ENCODE measurements around the gene LRRTM3.

LRRTM3 gene

DNA sequence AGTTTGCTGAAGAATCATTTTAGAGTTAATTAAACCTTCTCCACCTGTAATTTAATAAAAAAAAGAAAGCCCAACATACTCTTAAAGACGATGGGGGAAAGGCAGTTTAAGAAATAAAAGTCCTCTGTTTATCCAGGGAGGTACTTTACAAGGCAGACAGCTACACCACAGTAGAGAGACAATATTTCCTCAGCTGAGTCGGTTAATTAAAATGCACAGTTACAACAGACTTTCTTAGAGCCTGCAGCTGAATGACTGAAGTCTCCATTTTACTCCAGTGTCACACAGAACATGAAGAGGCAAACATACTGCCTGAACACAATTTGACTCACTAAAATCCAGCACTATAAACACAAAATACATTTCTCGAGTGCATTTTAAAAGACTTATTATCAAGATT is 15.1 kb downstream of the LRRTM3 start:
- no peak for DNase-seq

DNA sequence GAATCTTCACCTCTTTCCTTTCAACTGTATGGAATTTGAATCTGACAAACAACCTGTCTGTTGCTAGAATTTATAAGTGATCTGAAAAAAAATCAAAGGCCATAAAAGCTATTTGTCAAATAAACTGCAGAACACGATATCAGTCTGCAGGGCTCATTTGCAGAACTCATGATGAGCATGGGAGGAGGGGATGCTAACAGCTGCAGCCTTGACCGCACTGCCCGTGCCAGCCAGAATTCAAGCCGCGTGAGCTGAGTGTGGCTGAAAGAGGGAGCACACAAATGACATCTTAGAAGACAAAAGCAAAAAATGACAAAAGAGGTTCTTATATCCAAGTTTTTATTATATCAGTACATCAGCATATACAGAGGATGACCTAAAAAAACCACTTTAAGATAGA is 15.7 kb downstream of the LRRTM3 start:
- no peak for DNase-seq

DNA sequence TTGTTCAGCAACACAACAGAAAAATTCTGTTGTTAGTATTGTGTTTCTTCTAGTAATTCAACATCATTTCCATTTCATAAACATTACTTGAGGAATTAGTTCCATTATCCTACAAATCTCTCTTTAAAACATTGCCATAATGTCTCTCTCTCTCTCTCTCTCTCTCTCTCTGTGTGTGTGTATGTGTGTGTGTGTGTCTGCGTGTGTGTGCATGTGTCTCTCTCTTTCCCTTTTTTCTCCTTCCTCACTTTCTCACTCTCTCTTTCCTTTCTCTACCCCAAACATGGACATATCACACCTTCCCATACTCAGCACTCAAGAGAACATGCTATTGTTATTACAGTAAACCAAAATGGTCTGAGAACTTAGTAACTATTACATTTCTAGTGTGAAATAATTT is 16.6 kb downstream of the LRRTM3 start:
- DNase-seq = no peak

DNA sequence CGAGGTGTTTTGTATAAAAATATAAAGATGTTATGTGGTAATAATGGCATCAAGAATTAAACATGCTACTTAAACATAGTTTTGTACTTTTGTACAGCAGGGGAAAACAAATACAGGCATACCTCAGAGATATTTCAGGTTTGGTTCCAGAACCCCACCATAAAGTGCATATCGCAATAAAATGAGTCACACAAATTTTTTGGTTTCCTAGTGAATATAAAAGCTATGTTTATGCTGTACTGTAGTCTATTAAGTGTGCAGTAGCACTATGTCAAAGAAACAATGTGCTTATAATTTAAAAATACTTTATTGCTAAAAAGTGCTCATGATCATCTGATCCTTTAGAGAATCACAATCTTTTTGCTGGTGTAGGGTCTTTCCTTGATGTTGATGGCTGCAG is 17.8 kb downstream of the LRRTM3 start:
- DNase-seq = no peak

DNA sequence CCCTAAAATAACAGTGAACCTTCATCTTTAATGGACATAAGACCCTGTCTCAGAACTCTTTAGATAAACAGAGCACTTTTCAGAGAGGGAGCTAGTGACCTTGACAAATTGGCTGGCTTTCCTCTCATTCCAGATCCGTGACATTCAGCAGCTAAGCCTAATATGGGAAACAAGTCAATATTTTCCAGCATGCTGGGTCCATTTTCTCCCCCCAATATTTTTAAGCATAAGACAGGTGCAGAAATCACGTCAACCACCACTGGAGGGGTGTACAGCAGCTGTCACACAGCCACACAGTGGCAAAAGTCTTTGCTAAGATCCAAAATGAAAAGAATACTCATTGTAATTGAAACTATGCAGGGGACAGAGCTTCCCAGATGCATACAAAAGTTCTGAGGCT is 26.1 kb downstream of the LRRTM3 start:
- DNase-seq = no peak

DNA sequence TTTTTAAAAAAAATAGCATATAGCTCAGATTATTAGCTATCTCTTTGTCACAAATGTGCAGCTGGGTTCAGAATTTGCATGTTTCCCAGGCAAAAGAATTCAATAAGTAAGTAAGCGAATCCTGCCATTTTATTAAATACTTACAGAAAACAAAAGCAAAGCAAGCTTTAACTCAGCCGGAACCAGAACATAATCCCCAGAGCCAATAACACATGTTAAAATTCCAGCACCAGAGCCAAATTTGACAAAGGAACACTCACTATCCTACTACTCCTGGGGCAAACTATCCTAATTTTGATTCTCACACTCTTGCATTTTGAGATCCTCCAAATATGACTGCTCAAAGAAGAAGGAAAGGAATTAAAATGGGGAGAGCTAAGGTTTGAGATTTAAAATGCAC is 32.6 kb downstream of the LRRTM3 start:
- no peak for DNase-seq

DNA sequence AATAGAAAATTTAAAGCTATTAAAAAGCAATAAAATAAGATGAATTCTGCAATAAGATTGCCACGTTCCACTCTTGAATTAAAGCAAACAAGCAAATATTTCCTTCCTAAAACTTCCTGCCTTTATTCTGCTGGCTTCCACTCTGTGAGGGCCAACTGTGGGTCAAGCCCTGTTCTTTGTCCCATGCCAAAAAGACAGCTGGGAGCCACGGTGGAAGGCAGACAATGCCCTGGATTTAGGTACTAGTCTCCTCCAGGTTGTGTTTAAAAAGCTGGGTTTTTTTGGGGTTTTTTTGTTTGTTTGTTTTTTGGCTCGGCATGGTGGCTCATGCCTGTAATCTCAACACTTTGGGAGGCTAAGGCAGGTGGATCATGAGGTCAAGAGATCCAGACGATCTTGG is 39.1 kb downstream of the LRRTM3 start:
- DNase-seq = no peak

DNA sequence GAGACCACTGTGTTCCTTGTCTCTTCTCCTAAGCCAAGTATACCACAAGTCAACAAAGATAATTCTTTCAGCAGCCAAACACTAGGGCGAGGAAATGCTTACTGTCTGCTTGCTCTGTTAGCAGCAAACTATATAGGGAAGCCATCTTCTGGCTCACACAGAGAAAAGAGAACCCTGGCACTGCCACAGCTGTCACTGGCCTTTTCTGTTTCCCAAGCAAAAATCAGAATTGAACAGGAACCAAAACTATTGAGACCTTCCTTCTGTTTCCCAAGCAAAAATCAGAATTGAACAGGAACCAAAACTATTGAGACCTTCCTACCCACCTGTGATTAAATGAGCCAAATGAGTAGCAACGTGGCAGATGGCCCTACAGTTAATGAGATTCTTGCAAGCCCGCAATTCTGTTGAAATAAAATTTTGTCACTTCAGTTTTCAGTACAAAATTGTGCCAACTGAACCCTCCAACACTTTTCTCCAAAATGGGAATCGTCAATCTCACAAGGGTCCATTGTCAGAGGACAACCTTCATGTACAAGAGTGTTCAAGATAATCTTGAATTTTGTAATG is 54.5 kb downstream of the LRRTM3 start:
- no peak for DNase-seq

DNA sequence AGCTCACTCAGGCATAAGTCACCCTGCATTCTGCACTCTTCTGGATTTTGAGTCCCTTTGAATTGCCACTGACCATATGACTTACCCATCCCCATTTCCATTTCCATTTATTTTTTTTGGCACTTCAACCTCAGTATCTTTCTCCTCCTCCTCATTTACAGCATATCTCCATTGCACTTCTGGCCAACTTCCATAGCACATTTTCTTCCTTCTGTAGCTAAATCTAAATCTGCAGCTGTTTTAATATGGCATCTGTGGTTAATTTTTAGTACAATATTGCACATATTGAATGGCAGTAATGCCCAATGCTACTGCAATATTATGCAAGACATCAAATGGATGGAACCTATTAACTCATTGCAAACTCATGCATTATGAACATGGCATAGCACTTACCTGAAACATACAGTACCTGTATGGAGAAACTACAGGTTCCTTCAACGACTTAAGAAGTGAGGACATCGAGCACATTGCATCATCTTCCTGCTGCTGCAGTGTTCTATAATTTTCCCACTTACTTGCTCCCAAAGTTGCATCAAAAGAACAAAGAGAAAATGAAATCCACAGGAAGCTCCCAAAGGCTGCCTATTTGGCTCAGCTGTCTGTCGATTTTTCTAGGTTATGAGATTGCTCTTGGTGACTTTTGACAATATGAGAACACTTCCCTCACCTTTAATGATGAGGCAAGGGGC is 55.7 kb downstream of the LRRTM3 start:
- DNase-seq = no peak

DNA sequence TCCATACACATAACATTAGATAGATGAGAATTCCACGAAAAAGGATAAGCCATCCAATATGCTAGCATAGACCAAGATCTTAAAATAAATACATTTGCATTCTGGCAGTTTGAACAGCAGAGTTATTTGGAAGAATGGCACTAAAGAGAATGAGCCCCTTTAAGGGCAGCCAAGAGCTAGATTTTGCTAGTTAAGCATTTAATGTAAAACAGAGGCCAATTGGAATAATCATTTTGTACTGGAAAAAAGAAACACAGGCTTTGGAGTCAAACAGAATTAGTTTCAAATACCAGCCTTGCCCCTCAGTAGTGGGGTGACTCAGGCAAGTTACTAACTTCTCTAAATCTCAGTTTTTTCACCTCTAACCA is 56.2 kb downstream of the LRRTM3 start:
- no peak for DNase-seq

DNA sequence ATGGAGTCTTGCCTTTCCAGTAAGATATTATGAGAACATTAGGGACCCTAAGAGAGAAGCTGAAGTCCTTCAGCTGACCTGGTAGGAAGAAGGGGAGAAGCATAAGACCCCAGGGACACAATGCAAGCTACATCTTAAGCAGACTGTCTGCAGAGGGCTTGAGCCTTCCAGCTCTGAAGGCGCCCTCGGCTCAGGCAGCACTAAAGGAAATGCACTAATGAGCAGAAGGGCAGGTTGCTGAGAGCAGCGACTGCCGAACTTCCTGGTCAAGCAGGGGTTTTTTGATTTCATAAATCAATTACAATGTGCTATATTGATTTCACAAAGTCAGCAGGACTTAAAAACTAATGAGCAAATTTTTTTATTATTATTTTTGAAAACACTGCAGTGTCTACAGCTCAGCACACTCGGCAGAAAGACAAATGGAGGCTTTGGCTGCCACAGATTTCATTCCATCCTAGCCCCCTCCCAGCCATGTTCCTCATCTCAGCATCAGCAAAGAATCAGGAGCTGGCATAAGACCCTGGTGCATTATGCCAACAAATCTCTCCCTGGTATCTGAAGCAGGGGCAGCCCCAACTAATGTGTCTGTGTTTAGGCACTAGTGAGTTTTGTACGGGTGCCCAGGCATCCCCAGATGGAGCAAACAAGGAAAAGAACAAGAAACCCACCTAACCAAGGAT is 57.1 kb downstream of the LRRTM3 start:
- no peak for DNase-seq

DNA sequence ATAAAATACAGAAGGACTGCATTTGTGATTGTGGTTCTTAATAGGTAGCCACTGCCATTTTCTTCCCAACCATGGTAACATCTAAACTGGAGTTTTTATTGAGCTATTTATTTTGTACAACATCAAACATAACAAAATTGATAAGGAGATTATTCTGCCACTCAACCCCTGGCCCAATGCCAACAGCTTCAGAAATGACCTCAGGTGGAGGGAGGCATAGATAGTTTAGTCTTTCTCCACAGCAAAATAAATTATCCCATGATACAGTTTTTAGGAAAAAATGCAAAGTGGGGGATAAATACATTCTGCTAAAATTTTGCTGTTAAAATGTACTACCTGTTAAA is 57.6 kb downstream of the LRRTM3 start:
- DNase-seq = no peak

DNA sequence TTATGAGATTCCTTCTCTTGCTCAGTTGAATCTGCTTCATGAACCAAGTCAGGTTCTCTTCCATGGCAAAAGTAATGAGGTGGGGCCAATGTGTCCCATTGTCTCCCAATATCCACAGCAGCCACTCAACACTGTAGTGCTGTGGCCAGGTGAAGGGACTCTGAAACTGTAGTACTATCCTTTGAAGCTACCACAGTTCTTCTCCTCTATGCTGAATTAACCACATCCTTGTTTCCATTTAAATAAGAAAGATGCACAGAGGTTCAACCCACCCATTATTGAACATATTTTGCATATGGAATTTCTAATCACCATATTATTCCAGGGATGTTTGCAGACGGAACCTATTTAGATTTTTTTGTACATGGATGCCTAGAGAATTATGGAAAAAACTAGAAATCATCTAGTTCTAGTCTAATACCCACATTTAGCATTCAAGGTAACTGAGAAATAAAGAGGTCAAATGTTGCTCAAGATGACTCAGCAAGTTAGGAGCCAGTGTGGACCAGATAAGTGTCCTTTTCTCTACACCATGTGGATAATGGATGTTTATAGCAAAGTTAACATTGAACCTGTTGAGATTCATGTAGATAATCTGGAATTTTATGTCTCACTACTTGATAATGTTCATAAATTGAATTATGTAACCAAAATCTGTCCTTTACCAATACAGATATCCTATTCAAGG is 64.5 kb downstream of the LRRTM3 start:
- DNase-seq = no peak

DNA sequence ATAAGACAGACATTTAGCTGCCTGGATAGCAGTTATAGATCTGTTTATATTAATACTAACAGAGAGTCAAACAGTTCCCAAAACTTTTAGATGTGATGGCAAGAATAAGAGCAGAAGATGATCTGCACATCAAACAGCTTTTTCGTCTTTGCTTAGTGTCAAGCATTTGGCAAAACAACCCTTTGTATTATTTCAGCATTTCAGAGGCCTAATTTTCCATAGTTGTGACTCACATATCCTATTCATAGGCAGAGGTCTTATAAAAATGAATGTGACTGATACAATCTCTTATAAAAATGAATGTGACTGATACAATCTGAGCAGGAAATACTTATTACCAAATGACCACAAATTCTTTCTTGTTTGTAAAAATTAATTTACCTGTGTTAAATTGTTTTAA is 71.2 kb downstream of the LRRTM3 start:
- no peak for DNase-seq

DNA sequence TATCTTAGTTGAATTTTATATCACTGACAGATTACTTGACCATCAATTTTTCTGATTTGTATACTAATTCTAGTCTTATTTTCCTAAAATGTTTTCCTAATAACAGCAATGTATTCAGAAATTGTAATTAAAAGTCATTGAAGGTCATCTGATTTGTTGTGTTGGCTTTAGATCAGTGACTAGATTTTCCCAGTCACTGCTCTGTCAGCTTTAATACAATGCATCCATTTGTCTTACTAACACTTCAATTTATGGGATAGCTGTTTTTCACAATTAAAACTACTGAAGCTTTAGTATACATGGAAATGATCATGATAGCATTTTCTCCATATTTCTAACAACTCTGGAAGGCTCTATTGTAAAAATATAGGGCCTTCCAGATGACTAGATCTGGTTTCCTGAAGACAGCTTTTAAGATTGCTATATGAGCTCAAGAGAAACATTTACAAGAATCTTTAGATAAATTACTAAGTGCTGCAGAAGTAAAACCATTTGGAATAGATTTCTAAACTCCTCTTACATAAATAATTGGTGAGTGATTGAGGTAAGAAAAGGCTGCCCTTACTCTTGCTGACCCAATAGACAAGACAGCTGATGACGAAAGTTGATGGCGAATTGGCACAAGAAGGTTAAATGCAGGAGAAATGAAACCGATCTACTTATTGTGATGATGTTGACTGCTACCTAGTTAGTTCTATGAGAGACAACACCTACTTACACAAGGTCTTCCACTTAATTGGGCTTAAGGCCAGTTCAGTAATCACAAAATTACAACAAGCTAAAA is 74.1 kb downstream of the LRRTM3 start:
- no peak for DNase-seq

DNA sequence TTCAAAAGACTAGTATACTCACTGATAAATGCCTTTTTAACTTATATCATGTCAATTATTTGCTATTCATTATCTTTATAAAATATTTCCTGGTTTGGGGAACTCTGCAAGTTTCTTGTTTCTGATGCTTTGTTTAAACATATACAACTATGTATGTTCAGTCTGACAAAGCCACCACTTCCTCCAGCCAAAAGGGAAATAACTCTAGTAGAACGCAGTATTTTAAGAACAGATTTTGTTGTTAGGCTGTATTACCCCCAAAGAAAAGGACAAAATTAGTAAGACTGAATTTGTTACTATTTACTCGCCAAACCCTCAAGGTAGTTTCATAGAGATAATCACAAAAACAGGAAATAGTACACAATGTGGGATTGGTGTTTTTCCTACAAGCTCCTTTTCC is 78.9 kb downstream of the LRRTM3 start:
- no peak for DNase-seq

DNA sequence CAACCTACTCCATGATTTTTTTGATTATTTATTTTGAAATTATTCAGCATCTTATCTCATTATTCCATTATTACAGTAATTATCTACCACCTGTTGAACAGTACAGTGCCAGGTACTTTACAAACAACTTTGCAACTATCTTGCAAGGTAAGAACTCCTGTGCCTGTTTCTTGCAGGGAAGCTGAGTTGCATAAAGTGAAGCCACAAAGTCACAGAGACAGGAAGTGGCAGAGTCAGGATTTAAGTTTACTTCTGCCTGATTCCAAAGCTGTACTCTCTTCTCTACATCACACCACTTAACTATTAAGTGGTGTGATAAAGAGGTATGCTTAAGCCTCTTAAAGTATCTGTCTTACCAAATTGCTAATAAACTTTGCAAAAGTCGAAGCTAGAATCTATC is 80.1 kb downstream of the LRRTM3 start:
- no peak for DNase-seq

DNA sequence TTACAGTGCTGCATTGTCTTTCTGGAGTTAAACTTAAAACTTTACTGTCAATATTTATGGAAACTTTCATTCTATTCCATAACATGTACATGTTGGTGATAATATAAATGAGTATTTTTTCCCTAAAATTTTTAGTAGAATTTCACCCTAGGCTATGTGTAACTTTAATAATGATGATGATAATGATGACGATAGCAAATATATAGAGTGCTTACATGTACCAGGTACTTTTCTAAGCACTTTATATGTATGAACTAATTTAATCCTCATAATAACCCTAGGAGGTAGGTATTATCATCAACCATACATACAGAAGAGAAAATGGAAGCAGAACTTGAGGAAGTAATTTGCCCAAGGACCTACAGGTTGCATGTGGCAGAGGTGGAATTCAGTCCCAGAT is 85.6 kb downstream of the LRRTM3 start:
- DNase-seq = no peak

DNA sequence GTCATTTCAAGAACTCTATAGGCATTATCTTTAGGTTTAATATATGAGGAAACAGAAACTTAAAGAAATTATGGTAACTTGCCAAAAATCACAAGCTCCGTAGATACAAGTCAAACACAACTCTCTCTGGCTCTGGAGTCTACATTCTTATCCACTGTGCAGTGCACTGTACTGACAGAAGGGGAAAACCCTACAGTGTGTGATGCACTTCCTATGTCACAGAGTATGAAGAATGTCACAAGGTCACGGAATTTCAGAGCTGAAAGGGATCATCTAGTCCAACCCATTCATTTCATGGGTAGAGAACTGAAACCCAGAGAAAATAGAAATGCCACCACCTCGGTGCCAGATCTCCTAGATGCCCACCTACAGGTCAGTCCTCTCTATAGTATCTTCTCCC is 86.1 kb downstream of the LRRTM3 start:
- no peak for DNase-seq

DNA sequence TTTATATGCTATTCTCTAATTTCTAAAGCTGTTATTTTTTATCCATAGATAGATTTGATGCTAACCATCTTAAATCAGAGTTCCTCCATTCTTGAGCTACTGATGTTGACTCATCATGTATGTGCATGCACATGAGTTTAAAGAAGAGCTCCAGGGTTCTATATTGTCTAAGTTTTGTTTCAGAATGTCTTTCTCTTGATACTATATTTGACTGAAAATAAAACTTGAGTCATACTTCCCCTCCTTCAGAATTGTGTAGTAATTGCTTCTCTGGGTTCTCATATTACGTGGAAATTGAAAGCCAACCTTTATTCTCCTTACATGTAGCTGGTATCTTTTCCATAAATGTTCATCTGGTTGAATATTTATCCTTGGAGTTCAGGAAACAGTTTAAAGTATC is 89.4 kb downstream of the LRRTM3 start:
- no peak for DNase-seq

DNA sequence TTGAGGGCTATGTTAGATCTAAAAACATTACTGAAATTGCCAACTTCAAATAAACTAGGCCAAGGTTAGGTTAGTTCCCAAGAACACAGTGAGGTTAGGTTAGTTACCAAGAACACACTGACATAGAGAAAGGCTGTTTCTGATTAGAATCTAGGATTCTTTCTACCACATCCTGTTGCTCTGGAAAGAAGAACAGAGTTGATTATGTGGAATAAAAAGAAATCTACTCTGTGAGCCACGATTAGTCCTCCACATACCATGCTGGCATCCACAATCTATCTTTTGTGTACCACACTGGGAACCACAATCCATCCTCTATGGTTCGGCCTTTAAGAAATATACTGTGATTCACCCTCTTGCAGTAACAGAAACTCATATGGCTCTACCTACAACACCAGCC is 91.4 kb downstream of the LRRTM3 start:
- no peak for DNase-seq

DNA sequence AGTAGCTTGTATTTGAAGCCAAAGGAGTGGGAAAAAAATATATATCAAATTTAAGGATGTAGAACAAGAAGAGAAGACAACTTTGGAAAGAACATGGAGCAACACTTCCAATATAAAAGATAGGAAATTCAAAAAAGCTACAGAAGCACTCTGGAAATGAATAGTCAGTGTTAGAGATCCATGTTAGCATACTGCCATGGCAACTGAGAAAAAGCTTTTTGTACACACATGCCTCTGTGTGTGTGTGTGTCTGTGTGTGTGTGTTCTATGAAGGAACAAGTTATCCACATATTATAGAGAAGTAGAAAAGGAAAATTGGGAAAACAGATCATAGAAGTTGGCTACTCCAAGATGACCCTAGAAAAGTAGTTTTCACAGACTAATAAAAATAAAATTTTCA is 96.3 kb downstream of the LRRTM3 start:
- DNase-seq = no peak

DNA sequence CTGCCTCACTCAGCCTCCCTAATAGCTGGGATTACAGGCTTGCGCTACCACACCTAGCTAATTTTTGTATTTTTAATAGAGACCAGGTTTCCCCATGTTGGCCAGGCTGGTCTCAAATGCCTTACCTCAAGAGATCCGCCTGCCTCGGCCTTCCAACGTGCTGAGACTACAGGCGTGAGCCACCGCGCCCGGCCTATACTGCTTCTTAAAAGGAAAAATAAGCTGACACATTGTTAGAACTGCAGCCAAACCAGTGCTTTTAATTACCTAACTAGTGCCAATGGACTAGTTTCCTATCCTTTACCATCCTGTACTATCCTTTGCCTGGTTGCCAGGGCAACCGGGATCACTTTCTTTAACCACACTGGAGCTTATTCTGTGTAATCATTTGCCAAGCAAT is 108.0 kb downstream of the LRRTM3 start:
- DNase-seq = no peak

DNA sequence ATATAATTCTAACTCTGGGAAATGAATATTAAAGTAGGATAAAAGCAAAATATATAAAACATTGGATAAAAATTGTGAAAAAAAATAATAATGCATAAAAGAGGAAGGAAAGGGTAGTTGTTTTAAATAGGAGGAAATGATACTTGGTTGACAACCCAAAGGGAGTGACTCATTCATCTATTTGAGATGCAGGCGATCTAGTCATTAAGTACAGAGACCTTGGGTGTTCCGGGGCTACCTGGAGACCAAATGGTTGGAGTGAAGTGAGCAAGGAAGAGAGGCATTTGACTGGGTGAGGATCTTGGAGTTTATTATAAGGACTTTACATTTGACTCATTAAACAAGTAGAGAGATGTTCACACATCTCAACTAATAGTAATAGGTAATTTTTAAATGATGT is 111.0 kb downstream of the LRRTM3 start:
- DNase-seq = no peak

Data from NCI-H1105 (cell line).